Pancreas (tissue), 10 donors: Measurements from ENCODE around the gene PYY. TPM values are rescaled to one million over a fixed set of nuclear protein-coding genes. Genes with fewer than 3 reads are reported as not detected.
"Not testable (repeated sequence)": the region's sequence is repeated elsewhere in the genome, so short reads cannot be mapped to it uniquely, and the experiment has no call there.

Source experiments
- ATAC-seq, 4 donors: fragments of 200-7000 bp; cut with Tn5 transposase; one replicate each; pipeline versions ENCODE4 v1.8.0 to v1.9.1; 2020; ENCODE audit warnings: mild to moderate bottlenecking in 4 of 4, moderate library complexity in 4 of 4
- DNase-seq, 6 donors: peaks; one replicate each; pipeline ENCODE4 v3.0.0-alpha.2; 2020
- FAIRE-seq: peaks from 2 replicates; lab custom pipeline; 2012; peaks lifted over from hg19 to GRCh38; lab: Jason Lieb, UNC
- H3K27ac ChIP-seq, 4 donors: fragments of 200-600 bp; sonication (generic); 1 replicate in 3 of 4; 2 replicates in 1 of 4; pipeline versions ENCODE4 v1.5.0 to v1.8.0; 2020
- H3K27me3 ChIP-seq, 4 donors: fragments of 200-600 bp; one replicate each; pipeline ENCODE4 v1.8.0; 2021
- H3K36me3 ChIP-seq, 3 donors: fragments of 200-600 bp; sonication (generic) in 1 of 3; one replicate each; pipeline versions ENCODE4 v1.5.0 to v1.8.0; 2020 to 2021
- H3K4me1 ChIP-seq, 3 donors: fragments of 200-600 bp; one replicate each; pipeline ENCODE4 v1.8.0; 2021
- H3K4me3 ChIP-seq, 4 donors: fragments of 200-600 bp; sonication (generic) in 2 of 4; one replicate each; pipeline versions ENCODE4 v1.5.0 to v1.8.0; 2020 to 2021
- H3K9me3 ChIP-seq, 4 donors: fragments of 200-600 bp; one replicate each; pipeline ENCODE4 v1.8.0; 2021
- WGBS, 2 donors: extraction: QIAGEN DNeasy Blood & Tissue Kit; methylation state at CpG; one replicate each; pipeline ENCODE4 v1.1.7; 2013; 5-methylcytosine and 5-hydroxymethylcytosine counted together
- intact Hi-C, 3 donors: fragments of 100-400 bp; cut with DNase I; formaldehyde crosslinking; loops; one replicate each; pipeline versions ENCODE4 v1.11.1 to v1.14.2; 2022
- polyA plus RNA-seq, 2 donors: library from polyadenylated mRNA; stranded (reverse); fragments of 200-250 nt; gene quantifications; one replicate each; pipeline ENCODE4 v1.2.3, GENCODE V29; 2013
- total RNA-seq, 6 donors: library from RNA; stranded (reverse); fragmentation: NEBNext Ultra II Directional in 4 of 6; extraction: Animal tissue kit (Norgen Biotek cat#: 25700) in 4 of 6; gene quantifications; one replicate each; pipeline versions ENCODE4 v1.2.1 to v1.2.4, GENCODE V29; 2021 to 2023
- TF ChIP-seq, protein P1 (sequence below), 4 donors: fragments of 200-600 bp; sonication (generic) in 3 of 4; IDR thresholded peaks; one replicate each; pipeline versions ENCODE4 v1.5.0 to v1.8.0; 2021; ENCODE audit warnings: antibody characterized with exemption in 4 of 4
- donor health status: healthy with polysubstance abuse.
- donor health status: DM: no; HTN: no; CAD: no; lungs with moderate emphysema.
- donor health status: DM: no; HTN: no; CAD: no.
- donor health status: control.
- donor health status: control.
- donor health status: Bipolar disorder and iron deficiency.
- donor health status: DM: yes; HTN: yes; CAD: no.
- donor health status: DM: no; HTN: no; CAD: no.
- donor health status: DM: no; HTN: no; CAD: no.
- donor health status: DM: yes; HTN: yes; CAD: no.

The PYY gene
- total and polyA plus RNA-seq, 8 donors, result 0.35 to 1.1 (median 0.57) TPM; not detected in 4

DNA sequence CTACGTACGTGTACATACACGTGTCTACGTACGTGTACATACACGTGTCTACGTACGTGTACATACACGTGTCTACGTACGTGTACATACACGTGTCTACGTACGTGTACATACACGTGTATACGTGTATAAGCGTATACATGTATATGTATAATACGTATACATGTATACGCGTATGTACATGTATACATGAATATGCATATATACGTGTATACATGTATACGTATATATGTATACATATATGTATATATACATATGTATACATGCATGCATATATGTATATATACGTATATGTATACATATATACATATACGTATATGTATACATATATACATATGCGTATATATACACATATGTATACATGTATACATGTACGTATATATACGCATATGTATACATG is 22.2 kb upstream of the PYY start:
- Histone ChIP-seq H3K9me3 (no peaks in the 10 kb centered on the region), H3K27me3 (no peaks in the 10 kb centered on the region), H3K4me1 (no peaks in the 10 kb centered on the region), H3K27ac (no peak overlapping the region), H3K36me3 (no peaks in the 10 kb centered on the region), H3K4me3 (no peak overlapping the region)
- WGBS, 2 donors, result 72 to 81% methylated on average over 20 to 22 of the region's 27 CpGs
- no peak for FAIRE-seq
- intact Hi-C loops, result no loop called here
- TF ChIP-seq, protein P1, sequence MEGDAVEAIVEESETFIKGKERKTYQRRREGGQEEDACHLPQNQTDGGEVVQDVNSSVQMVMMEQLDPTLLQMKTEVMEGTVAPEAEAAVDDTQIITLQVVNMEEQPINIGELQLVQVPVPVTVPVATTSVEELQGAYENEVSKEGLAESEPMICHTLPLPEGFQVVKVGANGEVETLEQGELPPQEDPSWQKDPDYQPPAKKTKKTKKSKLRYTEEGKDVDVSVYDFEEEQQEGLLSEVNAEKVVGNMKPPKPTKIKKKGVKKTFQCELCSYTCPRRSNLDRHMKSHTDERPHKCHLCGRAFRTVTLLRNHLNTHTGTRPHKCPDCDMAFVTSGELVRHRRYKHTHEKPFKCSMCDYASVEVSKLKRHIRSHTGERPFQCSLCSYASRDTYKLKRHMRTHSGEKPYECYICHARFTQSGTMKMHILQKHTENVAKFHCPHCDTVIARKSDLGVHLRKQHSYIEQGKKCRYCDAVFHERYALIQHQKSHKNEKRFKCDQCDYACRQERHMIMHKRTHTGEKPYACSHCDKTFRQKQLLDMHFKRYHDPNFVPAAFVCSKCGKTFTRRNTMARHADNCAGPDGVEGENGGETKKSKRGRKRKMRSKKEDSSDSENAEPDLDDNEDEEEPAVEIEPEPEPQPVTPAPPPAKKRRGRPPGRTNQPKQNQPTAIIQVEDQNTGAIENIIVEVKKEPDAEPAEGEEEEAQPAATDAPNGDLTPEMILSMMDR (IDR thresholded peaks at IDR 0.05), result no peak
- no peak for DNase-seq
- ATAC-seq, result no peak

DNA sequence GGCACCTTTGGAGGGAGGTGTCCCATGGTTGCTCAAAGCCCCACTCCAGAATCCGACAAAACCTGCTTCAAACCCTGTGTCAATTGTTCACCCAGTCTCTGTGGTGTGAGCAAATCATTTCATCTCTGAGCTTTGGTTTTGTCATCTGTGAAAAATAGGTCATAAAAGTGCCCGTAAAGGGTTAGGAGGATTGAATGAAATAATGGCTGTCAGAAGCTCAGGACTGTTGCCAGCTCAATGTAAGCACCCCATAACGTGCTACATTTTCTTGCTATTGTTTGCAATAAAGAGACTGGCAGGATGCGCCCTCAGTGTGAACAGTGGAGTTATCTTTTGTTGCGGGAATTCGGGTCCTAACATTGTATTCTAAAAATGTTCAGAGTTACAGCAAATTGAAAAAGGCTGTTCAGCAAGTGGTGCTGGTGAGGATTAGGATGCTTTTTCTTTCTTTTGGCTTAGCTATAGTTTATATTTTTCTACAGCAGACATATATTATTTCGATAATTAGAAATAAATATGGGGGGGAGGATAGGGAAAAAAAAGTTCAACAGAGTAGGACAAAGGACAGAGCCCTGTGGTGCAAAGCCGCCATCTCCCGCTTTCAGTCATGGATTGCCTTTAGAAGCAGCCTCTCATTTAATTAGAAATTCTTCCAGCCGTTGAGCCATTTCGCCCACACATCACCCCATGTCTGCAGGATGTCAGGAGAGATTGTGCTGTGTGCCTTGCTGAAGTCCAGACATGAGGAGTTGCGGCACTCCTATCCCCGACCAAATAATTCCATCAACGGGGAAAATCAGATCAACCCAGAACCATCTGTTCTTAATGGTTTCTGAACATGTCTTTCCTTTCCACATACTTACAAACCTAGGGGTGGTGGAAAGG is 20.9 kb upstream of the PYY start:
- DNase-seq, result no peak
- no peak overlapping the region for H3K27ac ChIP-seq
- no peaks in the 10 kb centered on the region for H3K9me3 ChIP-seq
- no peak overlapping the region for H3K4me3 ChIP-seq
- ATAC-seq, result no peak
- H3K27me3 ChIP-seq, result no peaks in the 10 kb centered on the region
- FAIRE-seq, result no peak
- intact Hi-C loops, result no loop called here
- H3K36me3 ChIP-seq, result no peaks in the 10 kb centered on the region
- TF ChIP-seq, protein P1 (IDR thresholded peaks at IDR 0.05), result no peak
- 48% methylated on average over 14 of the region's 14 CpGs for WGBS, 2 donors
- no peaks in the 10 kb centered on the region for H3K4me1 ChIP-seq

DNA sequence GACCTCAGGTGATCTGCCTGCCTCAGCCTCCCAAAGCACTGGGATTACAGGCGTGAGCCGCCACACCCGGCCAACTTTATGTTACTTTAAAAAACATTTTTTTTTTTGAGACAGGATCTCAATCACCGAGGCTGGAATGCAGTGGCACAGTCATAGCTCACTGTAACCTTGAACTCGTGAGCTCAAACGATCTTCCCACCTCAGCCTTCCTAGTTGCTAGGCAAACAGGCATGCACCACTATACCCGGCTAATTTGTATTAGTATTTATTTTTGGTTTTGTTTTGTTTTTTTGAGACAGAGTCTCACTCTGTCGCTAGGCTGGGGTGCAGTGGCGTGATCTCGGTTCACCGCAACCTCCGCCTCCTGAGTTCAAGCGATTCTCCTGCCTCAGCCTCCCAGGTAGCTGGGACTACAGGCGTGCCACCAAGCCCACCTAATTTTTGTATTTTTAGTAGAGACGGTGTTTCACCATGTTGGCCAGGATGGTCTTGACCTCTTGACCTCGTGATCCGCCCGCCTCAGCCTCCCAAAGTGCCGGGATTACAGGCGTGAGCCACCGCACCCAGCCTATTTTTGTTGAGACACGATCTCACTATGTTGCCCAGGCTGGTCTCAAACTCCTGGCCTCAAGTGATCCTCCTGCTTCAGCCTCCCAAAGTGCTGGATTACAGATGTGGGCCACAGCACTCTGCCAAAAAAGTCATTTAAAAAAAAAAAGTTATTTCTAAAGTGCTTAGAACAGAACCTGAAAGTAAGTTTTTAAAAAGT is 18.9 kb upstream of the PYY start:
- H3K27ac ChIP-seq, H3K36me3 ChIP-seq, DNase-seq, H3K27me3 ChIP-seq, FAIRE-seq, ATAC-seq, H3K4me3 ChIP-seq, H3K9me3 ChIP-seq, H3K4me1 ChIP-seq, intact Hi-C loops: not testable (repeated sequence)
- 73 to 84% methylated on average over 22 of the region's 22 CpGs for WGBS, 2 donors

DNA sequence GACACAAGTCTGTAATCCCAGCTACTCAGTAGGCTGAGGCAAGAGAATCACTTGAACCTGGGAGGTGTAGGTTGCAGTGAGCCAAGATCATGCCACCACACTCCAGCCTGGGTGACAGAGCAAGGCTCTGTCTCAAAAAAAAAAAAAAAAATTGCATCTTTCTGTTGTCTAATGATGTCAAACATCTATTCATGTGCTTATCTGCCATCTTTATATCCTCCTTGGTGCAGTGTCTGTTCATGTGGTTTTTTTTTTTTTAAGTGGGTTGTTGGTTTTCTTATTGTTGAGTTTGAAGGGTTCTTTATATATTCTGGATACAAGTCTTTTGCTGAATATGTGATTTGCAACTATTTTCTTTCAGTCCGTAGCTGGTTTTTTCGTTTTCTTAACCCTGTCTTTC is 17.7 kb upstream of the PYY start:
- FAIRE-seq, intact Hi-C loops, ATAC-seq, H3K27me3 ChIP-seq, H3K36me3 ChIP-seq, H3K9me3 ChIP-seq, DNase-seq, H3K27ac ChIP-seq, H3K4me3 ChIP-seq, H3K4me1 ChIP-seq: not testable (repeated sequence)
- WGBS, 2 donors, result 48 to 55% methylated on average over 2 of the region's 2 CpGs

DNA sequence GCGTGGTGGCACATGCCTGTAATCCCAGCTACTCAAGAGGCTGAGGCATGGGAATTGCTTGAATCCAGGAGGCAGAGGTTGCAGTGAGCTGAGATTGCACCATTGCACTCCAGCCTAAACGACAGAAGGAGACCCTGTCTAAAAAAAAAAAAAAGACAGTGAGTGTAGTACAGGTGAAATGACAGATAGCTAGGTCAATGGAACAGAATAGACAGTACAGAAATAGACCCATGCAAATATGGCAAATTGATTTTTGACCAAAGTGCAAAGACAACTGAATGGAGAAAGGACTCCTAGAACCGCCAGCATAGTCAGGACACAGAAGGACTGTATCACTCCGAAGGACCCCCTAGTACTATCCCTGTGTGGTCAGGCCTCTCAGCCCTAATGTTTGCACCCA is 16.6 kb upstream of the PYY start:
- no peak for FAIRE-seq
- DNase-seq, result no peak
- Histone ChIP-seq H3K27me3 (no peaks in the 10 kb centered on the region), H3K4me1 (no peaks in the 10 kb centered on the region), H3K27ac (no peak overlapping the region), H3K9me3 (no peaks in the 10 kb centered on the region), H3K36me3 (no peaks in the 10 kb centered on the region), H3K4me3 (no peak overlapping the region)
- 54 to 63% methylated on average over 4 of the region's 4 CpGs for WGBS, 2 donors
- intact Hi-C loops, result no loop called here
- TF ChIP-seq, protein P1 (IDR thresholded peaks at IDR 0.05), result no peak
- no peak for ATAC-seq
